K562 (cell line): ENCODE data around the gene AURKB. TPM values are rescaled to one million over a fixed set of nuclear protein-coding genes. Genes with fewer than 3 reads are reported as not detected.

Experiments used
- ARHGAP35 ChIP-seq: fragments of 450-650 bp; IDR thresholded peaks from 2 replicates; pipeline ENCODE4 v1.6.1; 2018; ENCODE audit not compliant: partially characterized antibody
- BMI1 ChIP-seq: fragments of 150-350 bp; IDR thresholded peaks from 2 replicates; pipeline ENCODE4 v1.6.1; 2014; ENCODE audit warnings: low read length
- CC2D1A ChIP-seq: fragments of 450-650 bp; IDR thresholded peaks from 2 replicates; pipeline ENCODE4 v1.6.1; 2017; ENCODE audit warnings: mild to moderate bottlenecking
- DEAF1 ChIP-seq: fragments of 450-650 bp; formaldehyde crosslinking; IDR thresholded peaks from 2 replicates; pipeline ENCODE4 v1.4.0; 2020; ENCODE audit warnings: mild to moderate bottlenecking, moderate library complexity
- HDGF ChIP-seq: fragments of 450-650 bp; IDR thresholded peaks from 2 replicates; pipeline ENCODE4 v1.6.1; 2016
- KAT7 ChIP-seq: sonication (generic); formaldehyde crosslinking; IDR thresholded peaks from 2 replicates; pipeline ENCODE4 v1.8.0; 2022; ENCODE audit warnings: missing genetic modification reagents, mild to moderate bottlenecking, borderline replicate concordance
- NCOA6 ChIP-seq: fragments of 450-650 bp; IDR thresholded peaks from 2 replicates; pipeline ENCODE4 v1.6.1; 2017; ENCODE audit warnings: mild to moderate bottlenecking
- NCOR1 ChIP-seq: fragments of 450-650 bp; IDR thresholded peaks from 2 replicates; pipeline ENCODE4 v1.6.1; 2016; ENCODE audit warnings: mild to moderate bottlenecking, moderate library complexity
- NR2F6 ChIP-seq: fragments of 450-650 bp; formaldehyde crosslinking; IDR thresholded peaks from 2 replicates; pipeline ENCODE4 v1.4.0; 2020; ENCODE audit warnings: mild to moderate bottlenecking
- NUFIP1 ChIP-seq: fragments of 450-650 bp; IDR thresholded peaks from 2 replicates; pipeline ENCODE4 v1.6.1; 2018; ENCODE audit not compliant: partially characterized antibody
- SAFB2 ChIP-seq: fragments of 200-400 bp; formaldehyde crosslinking; IDR thresholded peaks from 2 replicates; pipeline ENCODE4 v1.6.1; 2018; ENCODE audit warnings: borderline replicate concordance, low read length, low read depth, moderate library complexity; ENCODE audit not compliant: severe bottlenecking
- SUPT5H ChIP-seq: fragments of 450-650 bp; IDR thresholded peaks from 2 replicates; pipeline ENCODE4 v1.6.1; 2016
- ZNF174 ChIP-seq: fragments of 250-450 bp; sonication (Bioruptor Pico); IDR thresholded peaks from 2 replicates; pipeline ENCODE4 v1.4.0; 2020; ENCODE audit warnings: mild to moderate bottlenecking
- ZNF217 ChIP-seq: sonication (generic); formaldehyde crosslinking; IDR thresholded peaks from 2 replicates; pipeline ENCODE4 v1.8.0; 2022; ENCODE audit warnings: mild to moderate bottlenecking, missing genetic modification reagents
- ZNF280A ChIP-seq: fragments of 450-650 bp; IDR thresholded peaks from 2 replicates; pipeline ENCODE4 v1.6.1; 2018; ENCODE audit warnings: mild to moderate bottlenecking, low read depth; ENCODE audit not compliant: partially characterized antibody
- ZNF318 ChIP-seq, 2 experiments: fragments of 450-650 bp; IDR thresholded peaks; 2 replicates each; pipeline ENCODE4 v1.6.1; 2016; ENCODE audit warnings: mild to moderate bottlenecking in 2 of 2, borderline replicate concordance in 1 of 2, low read depth in 1 of 2, moderate library complexity in 1 of 2
- ZNF384 ChIP-seq: IDR thresholded peaks from 2 replicates; pipeline ENCODE4 v1.6.1; 2012; ENCODE audit warnings: low read depth, low read length, improper control_type of control experiment
- ZNF444 ChIP-seq: fragments of 250-450 bp; sonication (Bioruptor Pico); IDR thresholded peaks from 2 replicates; pipeline ENCODE4 v1.4.0; 2020; ENCODE audit warnings: mild to moderate bottlenecking, moderate library complexity
- polyA plus RNA-seq, 8 experiments: library from polyadenylated mRNA; depleted of rRNA in 4 of 8; stranded (reverse) in 5 of 8; unstranded in 3 of 8; fragments of >200 nt; fragmentation: Nextera tagmentation in 2 of 8; fragmentation: Illumina TruSeq in 1 of 8; extraction: Ambion mirVana in 2 of 8; extraction: Trizol in 1 of 8; gene quantifications; 2 replicates each; pipeline versions ENCODE4 v1.2.1 to v1.2.3, GENCODE V29; 2011 to 2014; ENCODE audit warnings: inconsistent platforms in 1 of 8, missing spikeins in 1 of 8
- total RNA-seq, 7 experiments: library from RNA; depleted of rRNA in 6 of 7; stranded (reverse); fragments of >200 nt in 6 of 7; fragmentation: Illumina TruSeq in 2 of 7; extraction: Trizol in 2 of 7; gene quantifications; 2 replicates each; pipeline versions ENCODE4 v1.2.1 to v1.2.3, GENCODE V29; 2011 to 2021; ENCODE audit warnings: low replicate concordance in 1 of 7

The AURKB gene
- total and polyA plus RNA-seq, 9 of the 15 experiments (the other 6 are each of a cell fraction or from before 2014, with no cell fraction given): 27.2 to 114 (median 74.8) TPM

GRCh38 chr17:8173056-8173870 lies 37.1 kb downstream of the AURKB start (continued):
- TF ChIP-seq ZNF318 (IDR thresholded peaks at IDR 0.05; ENCODE audit: borderline replicate concordance in 1 of 2, low read depth in 1 of 2) (peak in 1 of 2 experiments; percentile 98; a peak in 2 of 4 replicates), NCOR1 (peak; percentile 98), ZNF280A (no peak), ZNF217 (CRISPR knock-in tag) (no peak), HDGF (no peak), NUFIP1 (peak; percentile 100), ARHGAP35 (peak; percentile 100), SAFB2 (no peak), DEAF1 (CRISPR knock-in tag) (peak; percentile 81), CC2D1A (peak; percentile 32; the same call in 1 of the 2 replicates), ZNF174 (CRISPR knock-in tag) (peak; percentile 86; the same call in 1 of the 2 replicates), BMI1 (no peak), ZNF384 (no peak), KAT7 (CRISPR knock-in tag) (peak; percentile 63; the same call in 1 of the 2 replicates), NR2F6 (CRISPR knock-in tag) (peak; percentile 92), NCOA6 (peak; percentile 71; the same call in 1 of the 2 replicates), ZNF444 (peak; percentile 83; the same call in 1 of the 2 replicates), SUPT5H (peak; percentile 100)
